Femur (tissue), 1 donor: ENCODE measurements around the gene PCOLCE2.

ENCODE experiments used
- DNase-seq: peaks from one replicate; pipeline ENCODE4 v3.0.0-alpha.2; 2017

Gene PCOLCE2, protein sequence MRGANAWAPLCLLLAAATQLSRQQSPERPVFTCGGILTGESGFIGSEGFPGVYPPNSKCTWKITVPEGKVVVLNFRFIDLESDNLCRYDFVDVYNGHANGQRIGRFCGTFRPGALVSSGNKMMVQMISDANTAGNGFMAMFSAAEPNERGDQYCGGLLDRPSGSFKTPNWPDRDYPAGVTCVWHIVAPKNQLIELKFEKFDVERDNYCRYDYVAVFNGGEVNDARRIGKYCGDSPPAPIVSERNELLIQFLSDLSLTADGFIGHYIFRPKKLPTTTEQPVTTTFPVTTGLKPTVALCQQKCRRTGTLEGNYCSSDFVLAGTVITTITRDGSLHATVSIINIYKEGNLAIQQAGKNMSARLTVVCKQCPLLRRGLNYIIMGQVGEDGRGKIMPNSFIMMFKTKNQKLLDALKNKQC

DNA sequence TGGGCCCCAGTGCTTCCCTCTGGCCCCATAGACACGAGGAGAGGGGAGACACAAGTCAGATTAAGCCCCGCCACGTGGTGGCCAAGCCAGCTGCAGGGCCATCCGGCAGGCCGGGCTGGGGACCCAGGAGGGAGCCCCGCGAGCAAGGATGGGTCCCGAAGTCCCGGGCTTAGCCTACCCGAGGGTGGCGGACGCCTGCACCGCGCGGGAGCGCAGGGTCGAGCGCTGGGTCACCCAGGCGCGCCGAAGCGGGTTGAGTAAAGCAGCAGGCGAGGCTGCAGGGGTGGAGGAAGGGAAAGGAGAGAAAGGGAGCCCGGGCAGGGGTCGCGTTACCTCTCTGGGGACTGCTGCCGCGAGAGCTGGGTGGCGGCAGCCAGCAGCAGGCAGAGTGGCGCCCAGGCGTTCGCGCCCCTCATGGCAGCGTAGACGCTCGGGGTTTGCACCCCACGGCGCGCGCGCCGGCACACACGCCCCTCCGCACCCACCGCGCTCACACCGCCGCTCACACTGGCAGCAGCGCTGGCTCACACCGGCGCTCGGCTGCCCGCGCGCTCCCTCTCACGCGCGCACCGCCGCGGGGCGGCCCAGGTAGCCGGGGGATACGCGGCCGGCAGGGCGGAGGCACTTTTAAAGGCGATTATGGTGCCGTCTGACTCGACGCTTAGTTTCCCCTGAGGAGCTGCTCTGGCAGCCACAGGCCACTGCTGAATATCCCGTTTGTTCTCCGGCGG is at the start of gene PCOLCE2:
Gene PCOLCE2 (minus strand): TSS at position 603 of the 731 bp plus-strand sequence. CDS start 187 bp downstream, at position 416.
- DNase-seq = peak; percentile 53

DNA sequence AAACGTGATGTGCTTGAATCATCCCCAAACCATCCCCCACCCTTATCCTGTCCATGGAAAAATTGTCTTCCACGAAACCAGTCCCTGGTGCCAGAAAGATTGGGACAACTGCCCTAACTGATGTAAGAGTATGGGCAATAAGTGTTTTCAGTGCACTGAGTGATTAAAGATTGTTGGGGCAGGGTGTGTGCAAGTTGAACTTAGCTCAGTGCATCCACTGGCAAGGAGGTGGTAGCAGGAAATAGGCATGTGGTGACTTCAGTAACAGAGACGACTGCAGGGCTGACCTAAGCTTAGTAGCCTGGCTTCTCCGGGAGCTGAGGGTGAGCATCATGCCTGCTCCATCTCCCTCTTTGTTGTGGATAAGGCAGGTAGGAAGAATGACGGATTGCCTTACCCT is 47.1 kb upstream of the PCOLCE2 start:
- DNase-seq = no peak

DNA sequence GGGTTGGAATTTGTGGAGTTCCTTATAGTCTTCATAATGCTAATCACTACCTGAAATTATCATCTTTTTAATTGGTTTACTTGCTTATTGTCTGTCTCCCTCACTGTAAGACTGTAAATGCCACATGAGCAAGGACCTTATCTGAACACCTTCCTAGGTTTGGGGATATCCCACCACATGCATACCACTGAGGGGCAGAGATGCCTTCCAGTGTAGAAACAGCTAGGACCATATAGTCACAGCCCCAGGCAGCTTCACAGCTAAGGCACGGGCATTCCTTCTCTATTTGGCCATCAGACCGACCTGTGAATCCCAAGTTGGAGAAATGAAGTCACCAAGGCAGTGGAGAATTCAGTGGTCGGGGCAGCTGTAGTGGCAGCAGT is 46.0 kb upstream of the PCOLCE2 start:
- DNase-seq = no peak

DNA sequence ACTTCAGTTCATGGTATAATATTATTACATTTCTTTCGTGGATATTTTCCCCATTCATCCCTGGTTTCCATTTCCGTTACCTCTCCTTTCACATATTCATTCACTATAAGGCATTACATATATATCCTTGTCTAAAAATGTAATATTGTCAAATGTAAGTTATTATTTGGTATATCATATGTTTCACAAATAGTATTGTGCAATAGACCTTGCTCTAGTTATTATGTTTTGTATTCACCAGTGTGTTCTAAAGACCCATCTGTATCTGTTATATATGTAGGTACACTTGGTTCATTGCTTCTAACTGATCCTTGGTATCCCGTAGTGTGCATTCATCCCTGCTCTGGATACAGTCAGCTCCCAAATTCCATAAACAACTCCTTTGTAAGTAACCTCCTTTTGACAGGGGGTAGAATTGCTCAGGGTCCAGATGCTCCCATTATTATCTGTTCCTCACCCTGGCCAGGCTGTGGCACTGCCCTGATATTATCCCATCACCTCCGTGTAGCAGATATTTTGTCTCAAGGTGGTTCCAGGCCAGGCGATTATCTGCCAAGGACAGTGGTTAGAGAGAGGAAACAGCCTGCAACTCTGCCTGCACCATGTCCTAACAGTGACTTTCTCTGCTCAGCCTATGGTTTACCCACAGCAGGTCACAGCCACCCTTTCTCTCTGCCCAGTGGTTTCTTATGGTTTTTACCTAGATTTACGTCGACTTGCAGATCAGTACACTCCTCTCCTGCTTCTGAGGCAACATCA is 45.4 kb upstream of the PCOLCE2 start:
- DNase-seq = no peak

- DNase-seq = no peak
Measured at GRCh38 chr3:142931222-142931621, 42.3 kb upstream of the PCOLCE2 start.

DNA sequence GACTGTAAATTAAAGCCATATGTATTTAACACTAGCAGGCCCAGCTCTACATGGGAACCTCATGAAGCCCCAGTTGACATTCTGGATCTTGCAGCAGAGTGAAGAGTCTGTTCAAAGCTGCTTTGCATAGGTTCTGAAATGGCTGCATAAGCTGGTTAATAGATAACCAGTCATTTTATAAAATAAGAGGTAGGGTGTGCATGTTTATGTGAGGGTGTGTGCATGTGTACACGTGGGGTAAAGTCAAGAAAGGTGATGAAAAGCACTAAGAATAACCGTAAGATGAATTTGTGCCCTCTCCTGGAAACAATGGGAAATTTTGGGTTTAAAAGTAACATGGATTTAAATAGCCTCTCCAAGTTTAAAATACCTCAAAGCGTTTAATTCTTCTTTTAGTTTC is 41.6 kb upstream of the PCOLCE2 start:
- DNase-seq = no peak

- no peak for DNase-seq
Measured at GRCh38 chr3:142929890-142930289, 41.0 kb upstream of the PCOLCE2 start.

GRCh38 chr3:142929109-142929508 is 40.2 kb upstream of the PCOLCE2 start:
- DNase-seq = no peak

DNA sequence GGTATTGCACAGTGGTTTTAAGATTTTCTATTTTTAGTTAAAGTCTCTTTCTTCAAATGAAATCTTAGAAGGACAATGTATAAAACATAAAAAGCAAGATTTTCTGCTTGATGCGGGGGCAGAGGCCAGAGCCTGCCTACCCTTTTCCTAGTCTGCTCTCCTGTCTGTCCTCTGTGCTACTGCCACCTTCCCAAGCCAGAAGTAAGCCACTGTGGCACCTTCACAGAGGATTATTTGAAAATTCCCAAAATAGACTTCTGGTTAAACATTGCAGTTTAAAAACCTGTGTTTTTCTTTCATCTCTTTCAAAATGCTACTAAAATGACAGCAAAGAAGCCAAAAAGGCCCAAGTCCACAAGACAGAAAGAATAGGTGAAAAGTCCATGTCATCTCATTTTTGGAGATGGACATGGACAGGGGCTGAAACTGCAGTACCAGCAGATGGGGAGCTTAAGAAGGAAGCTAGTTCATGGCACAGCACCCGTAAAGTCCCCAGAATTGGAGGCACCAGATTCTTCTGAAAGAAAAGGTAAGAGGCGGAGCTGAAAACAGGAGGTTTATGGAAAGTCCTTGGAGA is 37.6 kb upstream of the PCOLCE2 start:
- DNase-seq = no peak

GRCh38 chr3:142925140-142925539 is 36.3 kb upstream of the PCOLCE2 start:
- no peak for DNase-seq

DNA sequence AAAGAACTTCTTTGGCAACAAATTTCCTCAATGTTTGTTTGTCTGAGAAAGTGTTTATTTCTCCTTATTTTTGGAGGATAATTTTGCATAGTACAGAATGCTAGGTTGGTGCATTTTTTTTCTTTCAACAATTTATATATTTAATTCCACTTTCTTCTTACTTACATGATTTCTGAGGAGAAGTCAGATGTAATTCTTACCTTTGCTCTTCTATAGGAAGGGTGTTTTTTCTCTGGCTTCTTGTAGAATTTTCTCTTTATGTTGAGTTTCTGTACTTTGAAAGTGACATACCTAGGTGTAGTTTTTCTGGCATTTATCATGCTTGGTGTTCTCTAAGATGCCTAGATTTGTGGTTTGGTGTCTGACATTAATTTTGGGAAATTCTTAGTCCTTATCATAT is 34.8 kb upstream of the PCOLCE2 start:
- no peak for DNase-seq

GRCh38 chr3:142916605-142917004 is 27.7 kb upstream of the PCOLCE2 start:
- DNase-seq = no peak

- DNase-seq = no peak
Measured at GRCh38 chr3:142915636-142916035, 26.8 kb upstream of the PCOLCE2 start.

GRCh38 chr3:142914286-142914811 is 25.5 kb upstream of the PCOLCE2 start:
- no peak for DNase-seq

- no peak for DNase-seq
Measured at GRCh38 chr3:142913432-142913831, 24.5 kb upstream of the PCOLCE2 start.

GRCh38 chr3:142912402-142913172 is 23.7 kb upstream of the PCOLCE2 start:
- DNase-seq = no peak

DNA sequence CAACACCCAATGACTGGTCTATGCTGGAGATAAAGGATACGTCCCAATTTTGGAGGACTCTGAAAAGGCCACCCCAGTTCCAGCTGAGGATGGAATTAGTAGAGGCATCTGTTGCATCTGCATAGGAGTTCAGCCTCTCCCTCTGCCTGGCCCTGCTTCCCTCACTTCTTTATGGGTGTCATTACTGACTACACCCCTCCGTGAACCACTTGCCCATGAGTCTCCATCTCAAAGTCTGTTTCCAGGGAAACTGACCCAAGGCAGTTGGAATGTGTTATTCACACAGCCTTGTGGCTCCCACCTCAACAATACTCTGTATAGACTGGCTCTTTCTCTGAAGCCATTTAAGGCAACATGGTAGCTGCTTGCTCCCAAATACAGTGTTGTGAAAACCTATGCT is 21.4 kb upstream of the PCOLCE2 start:
- no peak for DNase-seq

- no peak for DNase-seq
Measured at GRCh38 chr3:142909282-142909681, 20.4 kb upstream of the PCOLCE2 start.

DNA sequence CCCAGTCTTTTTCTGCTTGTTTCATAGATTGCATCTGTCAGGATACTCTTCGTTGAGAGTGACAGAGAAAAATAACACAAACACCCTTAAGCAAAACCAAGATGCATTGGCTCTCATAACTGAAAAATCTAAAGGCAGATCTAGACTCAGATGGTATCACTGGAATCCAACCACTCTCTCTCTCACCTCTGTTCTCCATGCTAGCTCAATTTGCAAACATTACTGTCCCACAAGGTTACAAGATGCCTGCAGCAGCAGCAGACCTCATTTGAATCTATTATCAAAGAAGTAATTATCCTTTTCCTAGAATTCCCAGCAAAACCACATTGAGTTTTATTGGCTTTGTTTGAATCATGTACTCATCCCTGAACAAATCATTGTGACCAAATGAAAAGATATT is 19.1 kb upstream of the PCOLCE2 start:
- DNase-seq = no peak

DNA sequence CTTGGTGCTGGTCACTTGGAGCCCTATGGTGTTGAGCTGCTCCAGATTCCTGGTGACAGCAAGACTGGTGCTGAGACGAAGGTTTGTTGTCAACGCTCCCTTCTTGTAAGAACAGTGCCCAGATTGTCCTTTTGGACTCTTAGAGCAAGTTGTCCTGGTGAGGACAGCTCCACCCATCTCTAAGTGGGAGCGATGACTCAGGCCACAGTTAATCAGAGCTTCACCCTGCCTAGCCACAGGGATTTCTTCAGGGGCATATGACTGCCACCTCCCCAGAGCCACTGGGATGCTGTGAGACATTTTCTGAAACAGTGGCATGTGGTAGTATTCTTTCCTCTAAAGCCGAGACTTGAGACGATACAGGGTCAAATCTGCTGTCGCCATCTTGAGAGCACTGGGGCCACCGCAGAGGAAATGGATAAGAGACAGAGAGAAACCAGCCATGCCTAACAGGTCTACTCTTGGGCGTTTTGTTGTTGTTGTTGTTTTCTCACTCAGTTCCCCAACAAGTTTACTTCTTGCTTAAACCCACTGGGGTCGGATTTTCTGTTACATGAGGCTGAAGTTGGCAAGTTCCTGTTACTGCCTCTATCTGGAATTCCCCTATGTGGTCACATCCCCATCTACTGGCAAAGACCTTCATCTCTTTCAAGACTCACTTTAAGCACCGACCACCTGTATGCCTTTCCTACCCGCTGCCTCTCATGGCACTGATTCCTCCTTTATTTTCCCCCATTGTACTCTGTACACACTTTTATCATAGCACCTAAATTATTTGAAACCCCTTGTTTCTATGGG is 16.0 kb upstream of the PCOLCE2 start:
- no peak for DNase-seq

GRCh38 chr3:142902356-142902755 is 13.5 kb upstream of the PCOLCE2 start:
- no peak for DNase-seq
